Amniotic stem cell (primary cell): ENCODE results near the gene GOLGA6L10.
"Not testable (repeated sequence)": the region's sequence is repeated elsewhere in the genome, so short reads cannot be mapped to it uniquely, and the experiment has no call there.

Experiments used
- DNase-seq: peaks from one replicate; lab custom pipeline; 2025; lab: John Stamatoyannopoulos, UW

GOLGA6L10 gene

GRCh38 chr15:82299511-82299914, 49.8 kb downstream of the GOLGA6L10 start:
- not testable (repeated sequence) for DNase-seq

- DNase-seq: no peak
Observed at GRCh38 chr15:82298520-82298919, 50.8 kb downstream of the GOLGA6L10 start.

GRCh38 chr15:82298032-82298431, 51.2 kb downstream of the GOLGA6L10 start:
- no peak for DNase-seq

- no peak for DNase-seq
Observed at GRCh38 chr15:82297546-82297945, 51.7 kb downstream of the GOLGA6L10 start.

GRCh38 chr15:82294061-82294690, 55.1 kb downstream of the GOLGA6L10 start:
- DNase-seq: no peak

GRCh38 chr15:82292271-82292670, 57.0 kb downstream of the GOLGA6L10 start:
- no peak for DNase-seq
